ENCODE data around the gene ASMTL.

DNA sequence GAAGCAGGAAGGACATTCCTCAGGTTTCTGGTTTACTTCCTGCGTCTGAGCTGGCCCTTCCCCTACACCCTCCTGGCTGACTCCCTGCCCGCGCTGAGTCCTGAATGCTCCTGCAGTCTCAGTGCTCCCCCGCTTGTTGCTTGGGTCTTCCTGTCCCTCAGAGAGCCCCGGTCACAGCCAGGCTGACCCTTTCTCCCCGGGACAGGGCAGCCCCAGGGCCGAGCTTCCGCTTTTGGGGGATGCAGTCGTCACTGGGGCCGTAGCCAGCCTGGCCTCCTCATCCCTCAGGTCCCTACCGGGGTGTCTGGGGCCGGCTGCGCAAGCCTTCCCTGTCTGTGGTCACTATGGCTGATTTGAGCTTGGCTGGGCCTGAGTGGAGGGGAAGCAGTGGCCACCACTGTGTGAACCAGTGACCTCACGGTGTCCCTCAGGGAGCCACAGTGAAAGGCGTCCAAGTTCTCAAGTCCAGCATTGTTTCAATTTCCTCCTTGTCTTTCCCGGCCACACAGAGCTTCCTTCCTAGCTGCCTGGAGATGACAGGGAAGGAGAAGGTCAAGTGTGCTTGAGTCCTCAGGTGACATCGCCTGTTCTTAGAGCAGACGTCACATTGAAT, 34.1 kb upstream of the ASMTL start:
- TF ChIP-seq, protein P1, sequence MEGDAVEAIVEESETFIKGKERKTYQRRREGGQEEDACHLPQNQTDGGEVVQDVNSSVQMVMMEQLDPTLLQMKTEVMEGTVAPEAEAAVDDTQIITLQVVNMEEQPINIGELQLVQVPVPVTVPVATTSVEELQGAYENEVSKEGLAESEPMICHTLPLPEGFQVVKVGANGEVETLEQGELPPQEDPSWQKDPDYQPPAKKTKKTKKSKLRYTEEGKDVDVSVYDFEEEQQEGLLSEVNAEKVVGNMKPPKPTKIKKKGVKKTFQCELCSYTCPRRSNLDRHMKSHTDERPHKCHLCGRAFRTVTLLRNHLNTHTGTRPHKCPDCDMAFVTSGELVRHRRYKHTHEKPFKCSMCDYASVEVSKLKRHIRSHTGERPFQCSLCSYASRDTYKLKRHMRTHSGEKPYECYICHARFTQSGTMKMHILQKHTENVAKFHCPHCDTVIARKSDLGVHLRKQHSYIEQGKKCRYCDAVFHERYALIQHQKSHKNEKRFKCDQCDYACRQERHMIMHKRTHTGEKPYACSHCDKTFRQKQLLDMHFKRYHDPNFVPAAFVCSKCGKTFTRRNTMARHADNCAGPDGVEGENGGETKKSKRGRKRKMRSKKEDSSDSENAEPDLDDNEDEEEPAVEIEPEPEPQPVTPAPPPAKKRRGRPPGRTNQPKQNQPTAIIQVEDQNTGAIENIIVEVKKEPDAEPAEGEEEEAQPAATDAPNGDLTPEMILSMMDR (IDR thresholded peaks at IDR 0.05), result no peak
- TF ChIP-seq POLR2A (IDR thresholded peaks at IDR 0.05), result no peak

All from vagina (tissue), 2 donors.